Gastrocnemius medialis (tissue), 4 donors: Measurements from ENCODE around the gene PERCC1. TPM values are rescaled to one million over a fixed set of nuclear protein-coding genes. Genes with fewer than 3 reads are reported as not detected.

ENCODE experiments used
- ATAC-seq, 2 donors: fragments of 150-250 bp; one replicate each; pipeline ENCODE4 v1.9.1; 2016
- DNase-seq, 2 donors: peaks; one replicate each; pipeline ENCODE4 v3.0.0-alpha.2; 2019
- H3K27ac ChIP-seq, 4 donors: fragments of 200-600 bp; sonication (generic); 1 replicate in 1 of 4; 2 replicates in 3 of 4; pipeline ENCODE4 v1.5.1; 2016 to 2018; ENCODE audit warnings: mild to moderate bottlenecking in 2 of 4, moderate library complexity in 1 of 4
- H3K27me3 ChIP-seq, 3 donors: fragments of 200-600 bp; sonication (generic) in 2 of 3; 1 replicate in 1 of 3; 2 replicates in 2 of 3; pipeline versions ENCODE4 v1.5.1 to v1.6.0; 2016 to 2019; ENCODE audit warnings: mild to moderate bottlenecking in 1 of 3, moderate library complexity in 1 of 3
- H3K36me3 ChIP-seq, 2 donors: fragments of 200-600 bp; sonication (generic) in 1 of 2; one replicate each; pipeline ENCODE4 v1.5.1; 2017 to 2018
- H3K4me1 ChIP-seq, 2 donors: fragments of 200-600 bp; sonication (generic) in 1 of 2; one replicate each; pipeline ENCODE4 v1.5.1; 2016 to 2017; ENCODE audit warnings: mild to moderate bottlenecking in 2 of 2
- H3K4me3 ChIP-seq, 4 donors: fragments of 200-600 bp; sonication (generic) in 3 of 4; 1 replicate in 1 of 4; 2 replicates in 3 of 4; pipeline ENCODE4 v1.5.1; 2016 to 2019; ENCODE audit warnings: mild to moderate bottlenecking in 2 of 4
- H3K9me3 ChIP-seq, 3 donors: fragments of 200-600 bp; sonication (generic) in 2 of 3; 1 replicate in 1 of 3; 2 replicates in 2 of 3; pipeline ENCODE4 v1.5.1; 2016 to 2019
- POLR2A ChIP-seq, 2 donors: fragments of 450-650 bp; IDR thresholded peaks; one replicate each; pipeline ENCODE4 v1.6.1; 2017; ENCODE audit warnings: antibody characterized with exemption in 2 of 2, mild to moderate bottlenecking in 2 of 2, moderate library complexity in 2 of 2
- in situ Hi-C, 4 donors: fragments of 200-750 bp; cut with MboI; loops; one replicate each; pipeline versions ENCODE4 v1.15.0 to v1.8.0; 2017; ENCODE audit warnings: low sequenced_read_pairs in 4 of 4
- intact Hi-C: fragments of 100-400 bp; cut with DNase I; formaldehyde crosslinking; loops from one replicate; pipeline ENCODE4 v1.15.1; 2023; ENCODE audit warnings: low total_unique reads
- total RNA-seq, 4 donors: library from RNA; depleted of rRNA; stranded (reverse); fragments of >200 nt; gene quantifications; one replicate each; pipeline versions ENCODE4 v1.1.0 to v1.2.3, GENCODE V29; 2016
- TF ChIP-seq, protein P1 (sequence below), 5 experiments: fragments of 450-650 bp in 3 of 5; fragments of 200-600 bp in 2 of 5; sonication (generic) in 2 of 5; IDR thresholded peaks in 4 of 5; conservative IDR thresholded peaks in 1 of 5; 1 replicate in 4 of 5; 2 replicates in 1 of 5; pipeline ENCODE4 v1.5.1; 2016 to 2019; ENCODE audit warnings: antibody characterized with exemption in 5 of 5, mild to moderate bottlenecking in 3 of 5, moderate library complexity in 3 of 5

PERCC1 gene
- total RNA-seq, 4 donors from 2014 or later: not detected

- in situ Hi-C loops: no loop called here
- Histone ChIP-seq H3K4me1 (peaks cover 0 to 4% of the 10 kb centered on the region in 2 donors), H3K27me3 (no peaks in the 10 kb centered on the region), H3K36me3 (peaks cover 0 to 40% of the 10 kb centered on the region in 2 donors), H3K27ac (no peak overlapping the region), H3K4me3 (no peak overlapping the region), H3K9me3 (no peaks in the 10 kb centered on the region)
- TF ChIP-seq, protein P1, sequence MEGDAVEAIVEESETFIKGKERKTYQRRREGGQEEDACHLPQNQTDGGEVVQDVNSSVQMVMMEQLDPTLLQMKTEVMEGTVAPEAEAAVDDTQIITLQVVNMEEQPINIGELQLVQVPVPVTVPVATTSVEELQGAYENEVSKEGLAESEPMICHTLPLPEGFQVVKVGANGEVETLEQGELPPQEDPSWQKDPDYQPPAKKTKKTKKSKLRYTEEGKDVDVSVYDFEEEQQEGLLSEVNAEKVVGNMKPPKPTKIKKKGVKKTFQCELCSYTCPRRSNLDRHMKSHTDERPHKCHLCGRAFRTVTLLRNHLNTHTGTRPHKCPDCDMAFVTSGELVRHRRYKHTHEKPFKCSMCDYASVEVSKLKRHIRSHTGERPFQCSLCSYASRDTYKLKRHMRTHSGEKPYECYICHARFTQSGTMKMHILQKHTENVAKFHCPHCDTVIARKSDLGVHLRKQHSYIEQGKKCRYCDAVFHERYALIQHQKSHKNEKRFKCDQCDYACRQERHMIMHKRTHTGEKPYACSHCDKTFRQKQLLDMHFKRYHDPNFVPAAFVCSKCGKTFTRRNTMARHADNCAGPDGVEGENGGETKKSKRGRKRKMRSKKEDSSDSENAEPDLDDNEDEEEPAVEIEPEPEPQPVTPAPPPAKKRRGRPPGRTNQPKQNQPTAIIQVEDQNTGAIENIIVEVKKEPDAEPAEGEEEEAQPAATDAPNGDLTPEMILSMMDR (IDR thresholded peaks at IDR 0.05 in 4 of 5, conservative IDR thresholded peaks at IDR 0.05 in 1 of 5): no peak
- TF ChIP-seq POLR2A (IDR thresholded peaks at IDR 0.05): no peak
- ATAC-seq (no peak), DNase-seq (no peak)
- intact Hi-C loops: no loop called here
These were observed 27.8 kb upstream of the PERCC1 start for GRCh38 chr16:1403036-1403435.

- Histone ChIP-seq H3K9me3 (no peaks in the 10 kb centered on the region), H3K27me3 (no peaks in the 10 kb centered on the region), H3K36me3 (peaks cover 0 to 39% of the 10 kb centered on the region in 2 donors), H3K4me1 (peaks cover 5 to 11% of the 10 kb centered on the region in 2 donors), H3K4me3 (no peak overlapping the region), H3K27ac (no peak overlapping the region)
- TF ChIP-seq, protein P1 (IDR thresholded peaks at IDR 0.05 in 4 of 5, conservative IDR thresholded peaks at IDR 0.05 in 1 of 5): no peak
- TF ChIP-seq POLR2A (IDR thresholded peaks at IDR 0.05): no peak
- ATAC-seq (no peak), DNase-seq (no peak)
- intact Hi-C loops: no loop called here
- in situ Hi-C loops: no loop called here
These were observed 27.1 kb upstream of the PERCC1 start for GRCh38 chr16:1403733-1404132.

DNA sequence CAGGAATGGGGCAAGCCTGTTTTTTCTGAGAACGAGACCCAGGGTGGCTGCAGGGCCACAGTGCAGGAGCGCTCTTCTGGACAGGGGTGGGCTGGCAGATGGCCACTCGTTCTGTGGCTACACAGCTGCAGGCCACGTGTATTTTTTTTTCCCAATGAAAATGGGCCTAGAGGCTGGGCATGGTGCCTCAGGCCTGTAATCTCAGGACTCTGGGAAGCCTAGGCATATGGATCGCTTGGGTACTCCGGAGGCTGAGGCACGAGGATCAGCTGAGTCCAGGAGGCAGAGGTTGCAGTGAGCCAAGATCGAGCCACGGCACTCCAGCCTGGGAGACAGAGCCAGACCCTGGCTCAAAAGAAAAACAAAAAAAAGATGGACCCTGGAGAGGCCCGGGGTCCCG, 23.1 kb upstream of the PERCC1 start:
- H3K27ac ChIP-seq: peak overlapping the region; percentile 51 to 75 (median 66)
- DNase-seq: peak in 1 of 2 donors; percentile 36
- intact Hi-C loops (loop anchor here (1.0 to 5.0 kb wide), 3 partner anchors 13 to 85 kb away; partner anchors contain the start of genes TELO2 and UQCC4), in situ Hi-C loops (no loop called here)
- no peaks in the 10 kb centered on the region for H3K9me3 ChIP-seq
- TF ChIP-seq, protein P1 (IDR thresholded peaks at IDR 0.05 in 4 of 5, conservative IDR thresholded peaks at IDR 0.05 in 1 of 5): no peak
- no peak for TF ChIP-seq POLR2A (IDR thresholded peaks at IDR 0.05)
- H3K27me3 ChIP-seq: no peaks in the 10 kb centered on the region
- peaks cover 7 to 15% of the 10 kb centered on the region in 2 donors for H3K4me1 ChIP-seq
- H3K36me3 ChIP-seq: peaks cover 0 to 7% of the 10 kb centered on the region in 2 donors
- ATAC-seq: peak; percentile 31 to 46
- H3K4me3 ChIP-seq: peak overlapping the region; percentile 49 to 66 (median 59)

- peak; percentile 84 to 91 for DNase-seq
- no peak for TF ChIP-seq POLR2A (IDR thresholded peaks at IDR 0.05)
- TF ChIP-seq, protein P1 (IDR thresholded peaks at IDR 0.05 in 4 of 5, conservative IDR thresholded peaks at IDR 0.05 in 1 of 5): no peak
- Histone ChIP-seq H3K27ac (peak overlapping the region; percentile 51 to 75 (median 66)), H3K4me3 (peak overlapping the region; percentile 49 to 66 (median 59)), H3K9me3 (no peaks in the 10 kb centered on the region), H3K36me3 (peaks cover 0 to 3% of the 10 kb centered on the region in 2 donors), H3K27me3 (no peaks in the 10 kb centered on the region), H3K4me1 (peaks cover 7 to 18% of the 10 kb centered on the region in 2 donors)
- intact Hi-C loops (loop anchor here (1.0 to 5.0 kb wide), 3 partner anchors 12 to 84 kb away; partner anchors contain the start of genes TELO2 and UQCC4), in situ Hi-C loops (no loop called here)
- peak; percentile 90 to 94 for ATAC-seq
These were observed 22.6 kb upstream of the PERCC1 start for GRCh38 chr16:1408171-1408837.
